Astrocyte (in vitro differentiated cells and primary cell): ENCODE data around the gene SNX32. TPM values are rescaled to one million over a fixed set of nuclear protein-coding genes. Genes with fewer than 3 reads are reported as not detected.

Experiments used
- DNase-seq: peaks from one replicate; pipeline ENCODE4 v3.0.0-alpha.2; 2010; ENCODE audit warnings: low read depth
- FAIRE-seq: peaks from 2 replicates; lab custom pipeline; 2011; peaks lifted over from hg19 to GRCh38; lab: Jason Lieb, UNC
- H2AFZ ChIP-seq: 2 replicates; pipeline ENCODE4 v1.6.0; 2012; ENCODE audit warnings: low read depth, low read length, inconsistent platforms
- H3K27ac ChIP-seq: 2 replicates; pipeline ENCODE4 v1.5.1; 2011; ENCODE audit warnings: low read depth, low read length, inconsistent platforms
- H3K27me3 ChIP-seq: 2 replicates; pipeline ENCODE4 v1.6.0; 2011; ENCODE audit warnings: low read length, inconsistent platforms; ENCODE audit not compliant: insufficient read depth
- H3K36me3 ChIP-seq: 2 replicates; pipeline ENCODE4 v1.5.1; 2011; ENCODE audit warnings: low read length, inconsistent platforms; ENCODE audit not compliant: insufficient read depth
- H3K4me1 ChIP-seq: 2 replicates; pipeline ENCODE4 v1.5.1; 2011; ENCODE audit warnings: low read length, inconsistent platforms; ENCODE audit not compliant: insufficient read depth
- H3K4me2 ChIP-seq: 2 replicates; pipeline ENCODE4 v1.6.0; 2012; ENCODE audit warnings: low read length, inconsistent platforms
- H3K4me3 ChIP-seq: 2 replicates; pipeline ENCODE4 v1.5.1; 2011; ENCODE audit warnings: low read depth, mild to moderate bottlenecking, low read length, inconsistent platforms; ENCODE audit not compliant: insufficient read depth
- H3K79me2 ChIP-seq: 2 replicates; pipeline ENCODE4 v1.6.0; 2012; ENCODE audit warnings: mild to moderate bottlenecking, low read length, inconsistent platforms; ENCODE audit not compliant: insufficient read depth
- H3K9ac ChIP-seq: 2 replicates; pipeline ENCODE4 v1.6.0; 2012; ENCODE audit warnings: mild to moderate bottlenecking, low read length, inconsistent platforms
- H3K9me3 ChIP-seq: 2 replicates; pipeline ENCODE4 v1.5.1; 2012; ENCODE audit warnings: low read depth, mild to moderate bottlenecking, low read length, inconsistent platforms; ENCODE audit not compliant: insufficient read depth
- H4K20me1 ChIP-seq: 2 replicates; pipeline ENCODE4 v1.6.0; 2012; ENCODE audit warnings: low read length, inconsistent platforms; ENCODE audit not compliant: insufficient read depth
- H3K27ac Mint-ChIP-seq: one replicate; pipeline ENCODE4 v1.8.0; 2021; ENCODE audit warnings: mild to moderate bottlenecking, mixed read lengths; ENCODE audit not compliant: unreplicated experiment
- H3K27me3 Mint-ChIP-seq: one replicate; pipeline ENCODE4 v1.8.0; 2021; ENCODE audit warnings: low read depth, mixed read lengths; ENCODE audit not compliant: unreplicated experiment
- H3K36me3 Mint-ChIP-seq: one replicate; pipeline ENCODE4 v1.8.0; 2021; ENCODE audit warnings: low read depth, mixed read lengths; ENCODE audit not compliant: unreplicated experiment
- H3K4me1 Mint-ChIP-seq: one replicate; pipeline ENCODE4 v1.8.0; 2021; ENCODE audit warnings: low read depth, mixed read lengths; ENCODE audit not compliant: unreplicated experiment
- H3K4me3 Mint-ChIP-seq: one replicate; pipeline ENCODE4 v1.8.0; 2021; ENCODE audit warnings: mild to moderate bottlenecking, moderate library complexity, mixed read lengths; ENCODE audit not compliant: unreplicated experiment
- H3K9me3 Mint-ChIP-seq: one replicate; pipeline ENCODE4 v1.8.0; 2021; ENCODE audit warnings: mild to moderate bottlenecking, mixed read lengths; ENCODE audit not compliant: unreplicated experiment
- EZH2 ChIP-seq: IDR thresholded peaks from 2 replicates; pipeline ENCODE4 v1.6.1; 2012; ENCODE audit warnings: mild to moderate bottlenecking, low read length, inconsistent platforms; ENCODE audit not compliant: insufficient read depth
- total RNA-seq: library from RNA; stranded (reverse); gene quantifications from 2 replicates; pipeline ENCODE4 v1.2.1, GENCODE V29; 2021
- TF ChIP-seq, protein P1 (sequence below): IDR thresholded peaks from 2 replicates; pipeline ENCODE4 v1.5.1; 2011; ENCODE audit warnings: low read depth, mild to moderate bottlenecking, inconsistent platforms, low read length, moderate library complexity; ENCODE audit not compliant: insufficient read depth

SNX32 gene
- total RNA-seq, 1 donor from 2014 or later, result 1.2 TPM

DNA sequence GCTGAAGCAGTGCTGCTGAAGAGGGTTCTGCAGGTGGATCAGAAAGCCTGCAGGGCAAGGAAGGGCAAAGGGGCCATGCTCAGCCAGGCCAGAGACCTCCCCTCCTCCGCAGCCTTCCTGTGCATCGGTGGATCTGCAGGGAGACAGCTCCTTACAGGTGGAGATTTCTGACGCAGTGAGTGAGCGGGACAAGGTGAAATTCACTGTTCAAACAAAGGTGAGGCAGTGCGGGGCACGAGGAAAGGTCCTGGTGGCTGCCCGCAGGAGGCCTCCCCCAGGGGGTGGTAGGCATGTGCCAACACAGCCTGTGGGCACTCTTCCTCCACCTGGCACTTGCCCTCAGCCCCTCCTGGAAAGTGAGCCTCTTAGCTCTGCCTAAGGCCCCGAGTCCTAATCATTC lies 15.6 kb downstream of the SNX32 start:
- Histone ChIP-seq H3K79me2 (peaks cover 15% of the 10 kb centered on the region), H3K4me1 (no peaks in the 10 kb centered on the region), H3K9me3 (no peaks in the 10 kb centered on the region), H3K27ac (no peak overlapping the region), H3K27me3 (no peaks in the 10 kb centered on the region), H4K20me1 (peaks cover 39% of the 10 kb centered on the region), H3K4me3 (no peak overlapping the region), H3K9ac (no peak overlapping the region), H3K36me3 (peaks cover 18% of the 10 kb centered on the region), H3K4me2 (no peak overlapping the region), H2AFZ (no peak overlapping the region)
- FAIRE-seq (no peak), DNase-seq (no peak)
- Mint-ChIP-seq H3K4me1 (peaks cover 25% of the 10 kb centered on the region), H3K4me3 (no peak overlapping the region), H3K36me3 (peaks cover 26% of the 10 kb centered on the region), H3K27me3 (peaks cover 4% of the 10 kb centered on the region), H3K27ac (no peak overlapping the region), H3K9me3 (no peaks in the 10 kb centered on the region)
- TF ChIP-seq EZH2, result no peak
- TF ChIP-seq, protein P1, sequence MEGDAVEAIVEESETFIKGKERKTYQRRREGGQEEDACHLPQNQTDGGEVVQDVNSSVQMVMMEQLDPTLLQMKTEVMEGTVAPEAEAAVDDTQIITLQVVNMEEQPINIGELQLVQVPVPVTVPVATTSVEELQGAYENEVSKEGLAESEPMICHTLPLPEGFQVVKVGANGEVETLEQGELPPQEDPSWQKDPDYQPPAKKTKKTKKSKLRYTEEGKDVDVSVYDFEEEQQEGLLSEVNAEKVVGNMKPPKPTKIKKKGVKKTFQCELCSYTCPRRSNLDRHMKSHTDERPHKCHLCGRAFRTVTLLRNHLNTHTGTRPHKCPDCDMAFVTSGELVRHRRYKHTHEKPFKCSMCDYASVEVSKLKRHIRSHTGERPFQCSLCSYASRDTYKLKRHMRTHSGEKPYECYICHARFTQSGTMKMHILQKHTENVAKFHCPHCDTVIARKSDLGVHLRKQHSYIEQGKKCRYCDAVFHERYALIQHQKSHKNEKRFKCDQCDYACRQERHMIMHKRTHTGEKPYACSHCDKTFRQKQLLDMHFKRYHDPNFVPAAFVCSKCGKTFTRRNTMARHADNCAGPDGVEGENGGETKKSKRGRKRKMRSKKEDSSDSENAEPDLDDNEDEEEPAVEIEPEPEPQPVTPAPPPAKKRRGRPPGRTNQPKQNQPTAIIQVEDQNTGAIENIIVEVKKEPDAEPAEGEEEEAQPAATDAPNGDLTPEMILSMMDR, result no peak

DNA sequence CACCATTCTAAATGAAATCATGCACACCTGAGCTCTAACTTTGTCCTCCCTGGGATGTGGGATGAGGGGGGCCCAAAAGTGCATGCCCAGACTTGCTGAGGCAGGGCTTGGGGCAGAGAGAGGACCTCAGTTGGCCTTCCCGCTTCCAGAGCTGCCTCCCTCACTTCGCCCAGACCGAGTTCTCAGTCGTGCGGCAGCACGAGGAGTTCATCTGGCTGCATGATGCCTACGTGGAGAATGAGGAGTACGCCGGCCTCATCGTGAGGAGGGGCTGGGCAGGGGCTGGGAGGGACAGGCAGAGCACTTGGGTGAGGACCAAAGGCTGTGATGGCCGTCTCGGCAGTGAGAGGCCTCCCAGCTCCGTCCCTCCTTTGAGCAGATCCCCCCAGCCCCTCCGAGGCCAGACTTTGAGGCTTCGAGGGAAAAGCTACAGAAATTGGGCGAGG lies 16.0 kb downstream of the SNX32 start:
- no peak overlapping the region for H3K4me2 ChIP-seq
- Mint-ChIP-seq H3K9me3 (no peaks in the 10 kb centered on the region), H3K4me1 (peaks cover 29% of the 10 kb centered on the region), H3K27ac (no peak overlapping the region), H3K4me3 (no peak overlapping the region), H3K36me3 (peaks cover 30% of the 10 kb centered on the region), H3K27me3 (peaks cover 4% of the 10 kb centered on the region)
- no peaks in the 10 kb centered on the region for H3K9me3 ChIP-seq
- H3K9ac ChIP-seq, result no peak overlapping the region
- H3K79me2 ChIP-seq, result peaks cover 19% of the 10 kb centered on the region
- H3K4me1 ChIP-seq, result no peaks in the 10 kb centered on the region
- TF ChIP-seq EZH2, result no peak
- TF ChIP-seq, protein P1, result no peak
- H3K4me3 ChIP-seq, result no peak overlapping the region
- peaks cover 22% of the 10 kb centered on the region for H3K36me3 ChIP-seq
- DNase-seq (no peak), FAIRE-seq (no peak)
- H3K27ac ChIP-seq, result no peak overlapping the region
- H4K20me1 ChIP-seq, result peaks cover 43% of the 10 kb centered on the region
- H2AFZ ChIP-seq, result no peak overlapping the region
- H3K27me3 ChIP-seq, result no peaks in the 10 kb centered on the region

DNA sequence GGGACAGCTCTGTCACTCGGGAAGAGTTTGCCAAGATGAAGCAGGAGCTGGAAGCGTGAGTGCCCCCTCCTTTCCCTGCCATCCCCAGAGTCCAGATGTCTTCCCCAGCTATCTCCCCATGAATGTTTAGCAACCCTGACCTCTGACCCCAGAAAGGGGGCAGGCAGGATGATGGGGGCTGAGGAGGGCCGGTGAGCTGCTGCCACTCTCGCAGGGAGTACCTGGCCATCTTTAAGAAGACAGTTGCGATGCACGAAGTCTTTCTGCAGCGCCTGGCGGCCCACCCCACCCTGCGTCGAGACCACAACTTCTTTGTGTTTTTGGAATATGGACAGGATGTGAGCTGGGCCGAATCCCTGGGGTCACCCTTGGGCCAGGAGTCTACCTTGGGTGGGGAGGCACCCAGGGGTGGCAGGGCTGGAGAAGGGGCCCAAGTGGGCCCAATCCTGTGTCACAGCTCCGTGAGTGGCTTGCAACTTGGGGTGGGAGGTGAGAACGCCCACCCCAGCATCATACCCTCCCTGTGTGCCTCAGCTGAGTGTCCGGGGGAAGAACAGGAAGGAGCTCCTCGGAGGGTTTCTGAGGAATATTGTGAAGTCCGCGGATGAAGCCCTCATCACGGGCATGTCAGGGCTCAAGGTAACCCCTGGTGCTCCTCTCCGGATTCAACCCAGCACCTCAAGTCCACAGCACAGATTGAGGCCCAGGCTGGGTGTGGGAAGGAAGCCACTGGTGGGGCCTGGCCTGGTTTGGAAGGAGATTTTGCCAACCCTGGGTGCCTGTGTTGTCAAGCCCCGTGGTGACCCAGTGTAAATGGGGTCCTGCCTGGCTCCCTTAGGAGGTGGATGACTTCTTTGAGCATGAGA lies 16.7 kb downstream of the SNX32 start:
- peaks cover 50% of the 10 kb centered on the region for H4K20me1 ChIP-seq
- TF ChIP-seq, protein P1, result no peak
- TF ChIP-seq EZH2, result no peak
- H3K9ac ChIP-seq, result no peak overlapping the region
- H3K27me3 Mint-ChIP-seq, result peaks cover 4% of the 10 kb centered on the region
- FAIRE-seq (no peak), DNase-seq (no peak)
- no peak overlapping the region for H3K27ac Mint-ChIP-seq
- H3K27ac ChIP-seq, result no peak overlapping the region
- H3K9me3 Mint-ChIP-seq, result no peaks in the 10 kb centered on the region
- no peak overlapping the region for H3K4me3 Mint-ChIP-seq
- peaks cover 25% of the 10 kb centered on the region for H3K79me2 ChIP-seq
- H3K4me3 ChIP-seq, result no peak overlapping the region
- H3K36me3 ChIP-seq, result peaks cover 24% of the 10 kb centered on the region
- H3K36me3 Mint-ChIP-seq, result peaks cover 32% of the 10 kb centered on the region
- peaks cover 33% of the 10 kb centered on the region for H3K4me1 Mint-ChIP-seq
- no peak overlapping the region for H2AFZ ChIP-seq
- no peaks in the 10 kb centered on the region for H3K9me3 ChIP-seq
- H3K4me1 ChIP-seq, result peaks cover 2% of the 10 kb centered on the region
- H3K4me2 ChIP-seq, result no peak overlapping the region
- no peaks in the 10 kb centered on the region for H3K27me3 ChIP-seq
